Kidney epithelial cell (primary cell): ENCODE measurements around the gene LCE5A. TPM values are rescaled to one million over a fixed set of nuclear protein-coding genes. Genes with fewer than 3 reads are reported as not detected.

Source experiments
- DNase-seq: peaks from one replicate; pipeline ENCODE4 v3.0.0-alpha.2; 2010; ENCODE audit warnings: low read depth
- H3K27me3 ChIP-seq: 2 replicates; pipeline ENCODE4 v1.6.0; 2011; ENCODE audit warnings: low read length; ENCODE audit not compliant: control insufficient read depth, insufficient read depth
- H3K36me3 ChIP-seq: 2 replicates; pipeline ENCODE4 v1.5.1; 2011; ENCODE audit warnings: low read length; ENCODE audit not compliant: control insufficient read depth, insufficient read depth
- H3K4me3 ChIP-seq: 2 replicates; pipeline ENCODE4 v1.5.1; 2011; ENCODE audit warnings: low read depth, mild to moderate bottlenecking, control low read depth, low read length
- CTCF ChIP-seq: IDR thresholded peaks from 2 replicates; pipeline ENCODE4 v1.5.1; 2011; ENCODE audit warnings: mild to moderate bottlenecking, moderate library complexity, low read length, control low read depth, inconsistent platforms; ENCODE audit not compliant: insufficient read depth, poor library complexity, severe bottlenecking
- total RNA-seq: library from RNA; depleted of rRNA; stranded (reverse); fragments of >200 nt; gene quantifications from 2 replicates; pipeline ENCODE4 v1.2.3, GENCODE V29; 2015

Gene LCE5A
- total RNA-seq, 1 donor from 2014 or later, result not detected

GRCh38 chr1:152506899-152507498, 3.6 kb upstream of the LCE5A start:
- H3K4me3 ChIP-seq, result no peak overlapping the region
- no peak for TF ChIP-seq CTCF
- DNase-seq, result no peak
- H3K36me3 ChIP-seq, result no peaks in the 10 kb centered on the region
- no peaks in the 10 kb centered on the region for H3K27me3 ChIP-seq

GRCh38 chr1:152511596-152511995, 993 bp downstream of the LCE5A start:
- no peak overlapping the region for H3K4me3 ChIP-seq
- TF ChIP-seq CTCF, result no peak
- H3K36me3 ChIP-seq, result no peaks in the 10 kb centered on the region
- DNase-seq, result no peak
- peaks cover 23% of the 10 kb centered on the region for H3K27me3 ChIP-seq

GRCh38 chr1:152513081-152513480, 2.5 kb downstream of the LCE5A start:
- no peak for DNase-seq
- H3K4me3 ChIP-seq, result no peak overlapping the region
- no peak for TF ChIP-seq CTCF
- peaks cover 24% of the 10 kb centered on the region for H3K27me3 ChIP-seq
- H3K36me3 ChIP-seq, result no peaks in the 10 kb centered on the region

GRCh38 chr1:152514715-152515433, 4.3 kb downstream of the LCE5A start:
- no peak for TF ChIP-seq CTCF
- H3K4me3 ChIP-seq, result peak overlapping the region; percentile 4
- DNase-seq, result no peak
- H3K27me3 ChIP-seq, result peaks cover 24% of the 10 kb centered on the region
- no peaks in the 10 kb centered on the region for H3K36me3 ChIP-seq

- Histone ChIP-seq H3K4me3 (peak overlapping the region; percentile 4), H3K36me3 (no peaks in the 10 kb centered on the region), H3K27me3 (peaks cover 24% of the 10 kb centered on the region)
- no peak for DNase-seq
- TF ChIP-seq CTCF, result no peak
Measured at GRCh38 chr1:152515434-152515783, 4.8 kb downstream of the LCE5A start.

GRCh38 chr1:152516082-152516481, 5.5 kb downstream of the LCE5A start:
- no peak for DNase-seq
- H3K4me3 ChIP-seq, result no peak overlapping the region
- TF ChIP-seq CTCF, result no peak
- H3K36me3 ChIP-seq, result no peaks in the 10 kb centered on the region
- H3K27me3 ChIP-seq, result peaks cover 24% of the 10 kb centered on the region
